Putamen (tissue), 1 donor: ENCODE data around the gene GATD1.

Experiments
- DNase-seq: peaks from one replicate; pipeline ENCODE4 v3.0.0-alpha.2; 2016; ENCODE audit warnings: low spot score

GATD1 gene, protein sequence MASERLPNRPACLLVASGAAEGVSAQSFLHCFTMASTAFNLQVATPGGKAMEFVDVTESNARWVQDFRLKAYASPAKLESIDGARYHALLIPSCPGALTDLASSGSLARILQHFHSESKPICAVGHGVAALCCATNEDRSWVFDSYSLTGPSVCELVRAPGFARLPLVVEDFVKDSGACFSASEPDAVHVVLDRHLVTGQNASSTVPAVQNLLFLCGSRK

DNA sequence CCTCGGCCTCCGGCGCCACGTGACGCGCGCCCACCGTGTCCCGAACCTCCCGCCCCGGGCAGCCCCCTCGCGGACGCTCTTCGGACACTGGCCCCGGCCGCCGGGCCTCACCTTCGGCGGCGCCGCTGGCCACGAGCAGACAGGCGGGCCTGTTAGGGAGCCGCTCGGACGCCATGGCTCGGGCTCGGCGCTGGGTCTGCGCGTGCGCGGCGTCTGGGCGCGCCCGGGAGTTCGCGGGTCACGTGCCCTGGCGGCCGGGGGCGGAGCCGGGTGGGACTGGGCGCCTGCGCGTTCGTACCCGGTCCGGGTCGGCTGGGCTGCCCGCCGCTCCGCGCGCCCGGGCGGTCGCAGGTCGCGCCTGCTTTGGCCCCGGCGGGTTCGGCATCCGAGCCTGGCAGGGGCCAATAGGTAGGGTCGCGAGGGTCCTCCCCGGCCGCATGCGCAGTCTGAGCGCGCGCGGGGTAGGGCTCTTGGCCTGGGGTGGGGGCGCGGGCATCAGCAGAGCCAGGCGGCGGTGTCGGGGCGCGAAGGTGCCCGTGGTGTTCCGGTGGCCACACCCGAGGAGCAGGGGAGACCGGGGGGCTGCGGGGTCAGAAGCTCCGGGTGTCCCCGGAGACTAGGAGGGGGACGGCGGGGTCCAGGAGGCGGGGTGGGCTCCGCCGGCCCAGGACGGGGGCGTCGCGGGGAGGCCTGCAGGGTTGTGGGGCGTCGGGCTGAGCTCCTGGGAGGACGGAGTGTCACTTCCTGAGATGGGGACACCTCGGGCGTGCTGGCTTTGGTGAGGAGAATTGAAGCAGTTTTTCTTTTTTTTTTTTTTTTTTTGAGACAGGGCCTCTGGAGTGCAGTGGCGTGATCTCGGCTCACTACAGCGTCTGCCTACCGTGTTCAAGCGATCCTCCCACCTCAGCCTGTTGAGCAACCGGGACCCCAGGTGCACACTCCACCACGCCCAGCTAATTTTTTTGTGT, at the start of gene GATD1:
GATD1 (minus strand) TSS at position 200 of the 968 bp plus-strand sequence; CDS start at position 175, 25 bp downstream.
- DNase-seq = peak; percentile 84

DNA sequence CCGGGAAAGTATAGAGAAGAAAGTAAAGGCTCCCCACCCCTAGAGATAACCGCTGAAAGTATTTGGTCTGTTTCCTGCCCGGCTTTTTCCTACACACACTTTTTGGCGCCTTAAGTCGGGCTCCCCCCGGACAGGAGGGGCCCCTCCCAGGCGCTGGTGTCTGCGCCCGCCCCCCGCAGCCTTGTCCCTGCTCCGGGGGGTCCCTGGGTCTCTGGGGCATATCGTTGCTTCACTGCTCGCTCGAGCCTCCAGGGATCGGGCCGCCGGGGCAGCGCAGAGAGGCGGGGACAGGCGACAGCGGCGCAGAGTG, 49.5 kb upstream of the GATD1 start:
- DNase-seq = no peak

DNA sequence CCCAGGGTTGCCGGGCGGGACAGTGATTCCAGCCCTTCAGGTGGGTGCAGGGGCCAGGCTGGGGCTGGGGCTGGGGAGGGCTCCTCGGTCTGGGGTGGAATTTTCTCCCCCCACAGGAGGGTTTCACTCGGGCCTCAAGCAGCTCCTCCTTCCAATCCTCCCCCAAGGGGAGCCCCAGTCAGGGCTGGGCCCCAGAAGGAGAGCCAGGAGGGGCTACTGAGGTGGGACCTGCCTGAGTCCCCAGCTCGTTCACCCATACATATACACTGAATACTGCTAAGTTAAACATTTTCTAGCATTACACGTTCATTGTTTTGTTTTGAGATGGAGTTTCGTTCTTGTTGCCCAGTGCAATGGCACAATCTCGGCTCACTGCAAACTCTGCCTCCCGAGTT, 48.9 kb upstream of the GATD1 start:
- no peak for DNase-seq

DNA sequence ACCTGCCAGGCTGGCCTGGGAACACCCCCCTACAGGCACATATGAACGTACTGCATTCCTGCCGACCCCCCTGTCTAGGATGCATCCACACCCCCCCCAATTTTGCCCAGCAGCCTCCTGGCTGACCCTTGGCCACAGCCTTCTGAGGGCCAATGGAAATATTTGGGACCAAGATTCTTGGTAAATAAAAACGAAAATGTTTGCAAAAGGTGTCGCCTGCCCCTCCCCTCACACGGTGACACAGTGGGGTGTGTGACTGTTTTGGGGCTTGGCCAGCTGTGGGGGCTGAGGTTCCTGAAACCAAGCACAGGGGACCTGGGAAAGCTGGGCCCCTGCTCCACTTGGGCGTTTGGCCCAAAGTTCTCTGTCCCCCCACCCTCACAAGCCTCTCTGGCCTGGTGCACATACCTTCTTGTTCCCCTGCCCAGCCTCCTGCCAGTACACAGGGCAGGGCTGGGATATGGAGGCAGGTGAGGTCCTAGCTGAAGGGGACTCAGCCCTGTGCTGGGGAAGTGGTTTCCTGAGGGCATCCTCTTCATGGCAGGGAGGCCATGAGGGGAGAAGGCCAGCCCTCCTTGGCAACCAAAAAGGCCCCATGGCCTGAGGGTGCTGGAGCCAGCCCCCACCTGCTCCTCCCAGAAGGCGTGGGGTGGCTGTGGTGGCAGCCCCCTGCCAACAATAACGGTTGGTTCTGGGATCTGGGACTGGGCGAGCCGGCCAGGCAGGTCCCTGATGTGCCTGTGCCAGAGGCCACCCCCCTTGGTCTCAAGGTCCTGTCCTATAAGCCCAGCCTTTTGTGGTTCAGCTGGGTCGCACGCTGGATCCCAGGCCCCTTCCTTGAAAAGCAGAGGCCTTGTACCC, 48.3 kb upstream of the GATD1 start:
- no peak for DNase-seq

DNA sequence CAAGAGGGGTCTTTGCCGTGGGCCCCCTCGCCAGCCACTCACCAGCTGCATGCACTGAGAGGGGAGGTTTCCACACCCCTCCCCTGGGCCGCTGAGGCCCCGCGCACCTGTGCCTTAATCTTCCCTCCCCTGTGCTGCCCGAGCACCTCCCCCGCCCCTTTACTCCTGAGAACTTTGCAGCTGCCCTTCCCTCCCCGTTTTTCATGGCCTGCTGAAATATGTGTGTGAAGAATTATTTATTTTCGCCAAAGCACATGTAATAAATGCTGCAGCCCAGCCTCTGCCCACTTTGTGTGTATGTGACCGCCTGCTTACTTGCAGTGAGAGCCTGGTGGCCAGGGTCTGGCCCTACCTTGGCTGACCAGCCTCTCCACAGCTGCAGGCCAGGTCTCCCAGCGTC, 47.7 kb upstream of the GATD1 start:
- DNase-seq = no peak

DNA sequence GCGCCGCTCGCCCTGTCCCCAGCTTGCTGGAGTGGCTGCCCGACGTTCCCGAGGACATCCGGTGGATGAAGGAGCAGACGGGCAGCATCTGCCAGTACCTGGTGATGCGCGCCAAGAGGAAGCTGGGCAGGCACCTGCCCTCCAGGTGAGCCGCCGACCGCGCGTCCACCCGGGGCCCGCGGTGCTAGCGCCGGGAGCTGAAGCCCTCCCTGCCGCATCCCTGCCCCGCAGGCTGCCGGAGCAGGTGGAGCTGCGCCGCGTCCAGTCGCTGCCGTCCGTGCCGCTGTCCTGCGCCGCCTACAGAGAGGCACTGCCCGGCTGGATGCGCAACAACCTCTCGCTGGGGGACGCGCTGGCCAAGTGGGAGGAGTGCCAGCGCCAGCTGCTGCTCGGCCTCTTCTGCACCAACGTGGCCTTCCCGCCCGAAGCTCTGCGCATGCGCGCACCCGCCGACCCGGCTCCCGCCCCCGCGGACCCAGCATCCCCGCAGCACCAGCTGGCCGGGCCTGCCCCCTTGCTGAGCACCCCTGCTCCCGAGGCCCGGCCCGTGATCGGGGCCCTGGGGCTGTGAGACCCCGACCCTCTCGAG, 47.1 kb upstream of the GATD1 start:
- no peak for DNase-seq

DNA sequence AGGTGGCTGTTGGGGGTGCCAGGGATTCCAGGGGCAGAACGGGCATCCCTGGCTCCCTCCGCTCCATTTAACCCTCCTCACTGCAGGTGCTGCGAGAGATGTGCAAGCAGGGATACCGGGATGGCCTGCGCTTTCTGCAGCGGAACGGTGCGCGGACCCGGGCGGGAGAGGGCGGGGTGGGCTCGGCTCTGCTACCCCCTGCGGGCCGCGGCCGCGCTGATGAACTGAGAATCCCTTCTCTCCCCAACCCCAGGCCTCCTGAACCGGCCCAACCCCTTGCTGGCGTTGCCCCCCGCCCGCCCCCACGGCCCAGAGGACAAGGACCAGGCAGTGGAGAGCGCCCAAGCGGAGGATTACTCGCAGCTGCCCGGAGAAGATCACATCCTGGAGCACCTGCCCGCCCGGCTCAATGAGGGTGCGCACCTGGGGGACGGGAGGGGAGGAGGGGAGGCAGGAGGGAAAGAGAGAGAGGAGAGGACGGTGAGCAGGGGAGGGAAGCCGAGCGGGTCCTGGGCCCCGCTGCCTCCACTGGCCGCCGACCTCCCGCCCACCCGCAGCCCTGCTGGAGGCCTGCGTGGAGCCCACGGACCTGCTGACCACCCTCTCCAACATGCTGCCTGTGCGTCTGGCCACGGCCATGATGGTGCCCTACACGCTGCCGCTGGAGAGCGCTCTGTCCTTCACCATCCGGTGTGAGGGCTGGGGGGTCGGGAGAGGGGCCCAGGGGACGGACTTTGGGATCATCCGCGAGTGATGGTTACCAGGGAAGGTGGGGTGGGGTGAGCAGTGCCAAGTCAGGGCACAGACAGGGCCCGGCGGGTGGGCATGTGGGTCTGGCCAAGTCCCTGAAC, 46.4 kb upstream of the GATD1 start:
- DNase-seq = no peak

DNA sequence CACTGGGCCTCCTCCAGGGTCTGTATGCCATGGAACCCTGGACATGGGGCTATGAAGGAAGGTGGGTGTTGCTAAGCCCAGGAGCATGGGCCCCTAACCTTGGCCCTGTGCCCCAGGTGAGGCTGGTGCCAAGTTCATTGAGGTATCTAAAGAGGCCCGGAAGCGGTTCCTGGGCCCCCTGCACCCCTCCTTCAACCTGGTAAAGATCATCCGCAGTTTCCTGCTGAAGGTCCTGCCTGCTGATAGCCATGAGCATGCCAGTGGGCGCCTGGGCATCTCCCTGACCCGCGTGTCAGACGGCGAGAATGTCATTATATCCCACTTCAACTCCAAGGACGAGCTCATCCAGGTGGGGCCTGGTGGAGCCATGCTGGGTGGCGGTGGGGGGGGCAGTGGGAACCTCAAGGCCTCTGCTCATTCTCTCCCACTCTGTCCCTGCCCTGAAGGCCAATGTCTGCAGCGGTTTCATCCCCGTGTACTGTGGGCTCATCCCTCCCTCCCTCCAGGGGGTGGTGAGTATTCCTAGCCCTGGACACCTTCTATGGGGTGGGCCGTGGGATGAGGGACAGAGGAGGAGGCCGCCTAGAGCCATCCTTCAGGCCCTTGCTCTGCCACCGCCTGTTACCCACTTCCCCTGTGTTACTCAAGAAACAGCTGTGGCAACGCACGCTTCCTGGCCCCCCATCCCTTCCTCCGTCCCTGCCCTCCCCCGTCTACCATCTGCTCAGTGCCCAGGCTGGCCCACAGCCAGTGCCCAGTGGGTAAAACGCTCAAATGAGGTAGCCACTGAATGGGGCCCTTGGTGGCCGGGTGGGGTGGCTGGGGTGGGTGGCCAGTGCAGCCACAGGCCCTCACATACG, 44.5 kb upstream of the GATD1 start:
- no peak for DNase-seq

DNA sequence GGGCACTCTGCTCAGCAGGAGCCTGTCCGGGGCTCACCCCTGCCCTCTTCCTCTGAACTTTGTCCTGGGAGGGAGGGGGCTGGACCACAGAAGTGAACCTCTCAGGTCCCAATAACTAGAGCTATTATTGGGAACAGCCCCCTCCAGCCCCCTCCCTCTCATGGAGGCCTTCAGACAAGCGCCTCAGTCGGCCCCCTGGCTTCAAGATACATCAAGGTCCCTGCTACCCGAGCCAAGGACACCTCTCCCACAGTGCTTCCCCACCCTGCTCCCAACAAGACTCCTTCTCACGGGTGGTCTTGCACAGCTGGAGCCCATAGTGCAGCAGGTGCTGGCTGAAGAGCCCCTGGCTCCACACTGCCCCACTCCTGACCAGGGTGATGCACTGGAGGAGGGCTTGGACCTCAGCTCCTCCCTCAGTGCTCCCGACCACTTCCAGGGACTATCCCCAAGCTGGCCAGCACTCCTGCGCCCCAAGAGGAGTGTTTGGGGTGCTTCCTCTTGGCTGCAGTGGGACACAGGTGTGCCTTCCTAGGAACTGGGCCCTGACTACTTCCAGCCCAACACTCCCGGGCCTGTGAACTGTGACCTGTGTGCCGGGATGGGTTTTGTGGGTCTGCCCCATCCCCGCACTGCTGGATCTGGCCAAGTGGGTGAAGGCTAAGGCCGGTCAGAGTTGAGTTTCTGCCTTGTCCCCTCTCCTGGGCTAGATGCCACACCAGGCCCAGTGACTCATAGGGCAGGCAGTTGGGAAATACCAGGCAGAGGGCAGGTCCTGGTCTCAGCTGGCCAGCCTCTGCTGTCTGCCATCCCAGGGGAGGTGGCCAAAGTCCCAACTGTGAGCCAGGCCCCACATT, 43.6 kb upstream of the GATD1 start:
- no peak for DNase-seq

DNA sequence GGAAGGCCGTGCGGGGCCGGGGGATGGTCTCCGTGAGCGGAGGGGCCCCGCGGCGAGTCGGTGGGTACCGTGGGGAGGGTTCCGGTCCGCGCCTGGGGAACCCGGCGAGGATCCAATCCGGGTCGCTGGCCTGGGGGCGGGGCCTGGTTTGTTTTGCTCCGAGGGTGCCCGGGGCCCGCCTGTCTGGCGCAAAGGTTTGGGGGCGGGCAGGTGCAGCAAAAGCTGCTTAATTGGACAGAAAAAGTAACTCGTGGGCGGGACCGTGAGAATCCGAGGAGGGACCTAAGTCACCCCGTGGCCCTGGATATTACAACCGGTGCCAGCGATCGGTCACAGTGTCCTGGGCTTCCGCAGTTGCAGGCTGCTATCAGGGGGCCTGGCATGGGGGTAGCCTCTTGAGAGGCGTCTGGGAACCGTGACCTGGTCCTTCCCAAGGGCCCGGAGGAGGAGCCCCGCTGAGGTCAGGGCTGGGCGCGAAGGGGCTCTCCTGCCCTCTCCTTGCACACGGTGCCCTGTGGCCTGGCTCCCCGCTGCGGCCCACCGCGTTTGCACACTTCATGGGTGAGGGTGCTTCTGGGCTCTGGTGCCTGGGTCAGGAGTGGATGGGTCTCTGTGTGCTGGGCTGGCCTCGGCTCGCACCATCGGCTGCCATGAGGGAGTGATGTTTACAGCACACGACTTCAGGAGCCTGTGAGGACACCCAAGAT, 42.8 kb upstream of the GATD1 start:
- peak; percentile 61 for DNase-seq

DNA sequence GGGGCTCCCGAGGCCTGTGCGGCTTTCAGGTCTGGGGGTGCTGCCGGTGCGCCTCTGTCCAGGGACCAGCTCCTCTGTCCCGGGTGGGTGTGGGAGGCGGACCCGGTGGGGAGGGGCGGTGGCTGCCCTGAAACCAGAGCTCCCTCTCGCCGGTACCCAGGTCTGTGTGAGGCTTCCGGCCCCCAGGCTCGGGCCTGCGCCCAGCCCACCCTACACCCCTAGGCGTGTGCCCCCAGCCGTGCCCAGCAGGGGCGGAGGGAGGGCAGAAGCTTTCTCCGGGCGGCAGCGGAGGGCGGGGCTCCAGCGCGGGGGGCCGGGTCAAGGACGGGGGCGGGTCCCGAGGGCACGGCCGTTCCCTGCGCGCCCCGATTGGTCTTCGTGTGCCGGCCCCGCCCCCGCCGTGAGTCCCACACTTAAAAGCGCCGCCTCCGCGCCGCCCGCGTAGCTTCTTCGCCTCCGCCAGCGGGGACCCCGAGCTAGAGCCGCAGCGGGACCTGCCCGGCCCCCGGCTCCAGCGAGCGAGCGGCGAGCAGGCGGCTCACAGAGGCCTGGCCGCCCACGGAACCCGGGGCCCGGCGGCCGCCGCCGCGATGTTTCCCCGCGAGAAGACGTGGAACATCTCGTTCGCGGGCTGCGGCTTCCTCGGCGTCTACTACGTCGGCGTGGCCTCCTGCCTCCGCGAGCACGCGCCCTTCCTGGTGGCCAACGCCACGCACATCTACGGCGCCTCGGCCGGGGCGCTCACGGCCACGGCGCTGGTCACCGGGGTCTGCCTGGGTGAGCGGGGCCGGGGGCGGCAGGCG, 42.0 kb upstream of the GATD1 start:
- DNase-seq = peak; percentile 90

DNA sequence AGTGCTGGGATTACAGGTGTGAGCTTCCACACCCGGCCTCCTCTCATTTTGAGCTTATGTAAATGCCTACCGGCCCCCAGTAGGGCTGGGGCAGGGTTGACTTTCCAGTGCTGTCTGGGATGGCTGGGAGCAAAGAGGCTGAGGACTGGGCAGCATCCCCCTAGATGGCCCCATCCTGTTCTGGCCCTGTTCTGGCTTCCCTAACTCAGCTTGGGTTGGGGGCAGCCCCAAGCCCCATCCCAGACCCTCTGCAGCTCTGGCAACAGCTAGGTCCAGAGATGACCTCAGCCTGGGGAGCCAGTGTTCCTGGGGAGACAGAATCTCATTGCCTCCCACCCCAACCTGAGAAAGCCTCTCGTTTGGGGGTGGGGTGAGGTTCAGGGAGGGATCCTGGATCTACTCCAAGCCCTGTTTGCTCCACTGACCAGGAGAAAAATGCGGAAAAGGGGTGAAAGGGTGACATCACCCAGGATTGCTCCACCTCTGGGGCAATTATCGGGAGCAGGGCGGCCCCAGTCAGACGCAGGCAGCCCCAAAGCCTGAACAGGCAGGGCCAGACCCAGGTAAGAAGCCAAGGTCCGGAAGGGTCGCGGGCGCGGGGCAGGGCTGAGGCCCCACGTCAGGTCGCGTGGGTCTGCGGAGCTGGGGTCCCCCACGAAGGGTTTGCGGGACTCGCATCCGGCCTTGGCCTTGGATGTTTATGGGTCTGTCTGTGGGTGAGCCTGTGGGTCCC, 41.3 kb upstream of the GATD1 start, which contains the start of gene PNPLA2:
PNPLA2 (plus strand) TSS at position 519 of the 733 bp plus-strand sequence. CDS start 805 bp downstream, outside the sequence.
- no peak for DNase-seq

DNA sequence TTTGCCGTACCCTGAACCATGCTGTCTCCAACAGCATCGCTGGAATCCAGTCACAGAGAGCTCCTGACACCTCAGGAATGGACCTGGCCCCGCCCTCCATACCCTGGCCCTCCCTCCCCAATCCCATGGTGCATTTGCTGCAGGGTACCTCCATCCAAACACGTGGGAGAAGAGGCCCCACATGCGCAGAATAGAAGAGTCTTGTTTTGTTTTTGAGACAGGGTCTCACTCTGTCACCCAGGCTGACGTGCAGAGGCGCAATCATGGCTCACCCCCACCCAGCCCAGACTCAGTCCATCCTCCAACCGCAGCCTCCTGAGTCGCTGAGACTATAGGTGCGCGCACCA, 39.1 kb upstream of the GATD1 start:
- DNase-seq = no peak

DNA sequence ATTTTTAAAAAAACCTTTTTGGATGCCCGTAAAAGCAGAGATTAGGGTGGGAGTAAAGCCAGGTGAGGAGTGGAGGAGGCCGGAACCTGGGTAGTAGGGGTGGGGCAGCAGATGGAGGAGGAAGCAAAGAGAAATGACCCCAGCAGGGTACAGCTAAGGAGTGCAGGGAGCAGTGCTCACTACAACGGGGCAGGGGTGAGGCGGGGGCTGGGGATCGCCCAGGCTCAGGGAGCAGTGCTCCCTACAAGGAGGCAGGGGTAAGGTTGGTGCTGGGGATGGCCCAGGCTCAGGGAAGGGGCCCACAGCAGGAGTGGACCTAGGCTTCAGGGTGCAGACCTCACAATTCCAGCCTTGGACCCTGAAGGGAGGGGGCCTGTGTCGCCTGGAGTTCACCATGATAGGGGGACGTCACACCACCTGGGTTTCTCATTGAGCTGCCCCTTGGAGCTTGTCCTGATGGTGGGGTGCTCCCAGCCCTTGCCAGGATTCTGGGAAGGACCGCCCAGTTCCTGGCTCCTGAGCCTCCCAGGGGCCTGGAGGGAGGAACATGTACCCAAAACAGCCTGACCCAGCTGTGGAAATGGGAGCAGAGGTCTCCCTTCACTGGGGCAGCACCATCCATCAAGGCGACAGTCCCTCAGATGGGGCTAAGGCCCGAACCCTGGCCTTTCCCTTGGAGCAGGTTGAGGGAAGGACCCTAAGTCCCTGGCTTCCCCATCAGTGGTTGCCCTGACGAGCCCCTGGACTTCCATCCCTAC, 38.6 kb upstream of the GATD1 start:
- DNase-seq = no peak

DNA sequence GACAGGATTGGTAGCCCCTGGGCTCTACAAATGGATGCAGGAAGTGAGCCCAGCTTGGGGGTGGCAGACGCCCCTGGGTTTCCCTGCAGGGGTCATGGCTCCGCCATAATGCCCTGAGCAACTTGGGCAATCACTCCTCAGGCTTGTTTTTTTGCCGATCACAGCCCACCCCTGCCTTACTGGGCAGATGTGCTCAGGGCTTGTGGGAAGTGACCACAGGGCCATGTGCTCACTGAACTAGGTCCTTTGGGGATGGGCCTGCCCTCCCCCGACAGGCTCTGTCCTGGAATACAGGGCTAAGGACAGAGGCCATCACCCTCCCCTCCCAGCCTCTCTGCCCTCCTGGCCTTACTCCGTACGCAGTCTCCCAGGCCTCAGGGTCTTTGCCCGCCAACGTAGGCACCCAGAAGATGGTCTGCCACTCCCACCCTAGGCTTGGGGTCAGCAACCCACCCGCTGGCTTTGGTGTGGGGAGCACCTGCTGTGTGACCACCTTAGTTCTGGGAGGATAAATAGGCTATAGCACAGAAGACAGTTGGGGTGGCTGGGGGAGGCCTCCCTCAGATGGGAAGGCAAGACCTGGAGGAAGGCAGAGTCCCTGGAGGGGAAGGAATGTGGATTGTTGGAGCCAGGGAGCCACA, 36.3 kb upstream of the GATD1 start:
- no peak for DNase-seq

DNA sequence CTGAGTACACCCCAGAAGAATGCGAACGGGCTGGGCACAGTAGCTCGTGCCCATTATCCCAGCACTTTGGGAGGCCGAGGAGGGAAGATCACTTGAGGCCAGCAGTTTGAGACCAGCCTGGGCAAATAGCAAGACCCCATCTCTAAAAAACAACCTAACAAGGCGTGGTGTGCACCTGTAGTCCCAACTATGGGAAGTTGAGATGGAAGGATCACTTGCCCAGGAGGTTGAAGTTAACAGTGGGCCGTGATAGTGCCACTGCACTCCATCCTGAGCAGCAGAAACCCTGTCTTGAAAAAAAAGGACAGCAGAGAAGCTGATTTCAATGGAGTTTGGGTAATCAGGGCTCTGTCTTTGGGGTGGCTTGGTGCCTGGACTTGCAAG, 35.8 kb upstream of the GATD1 start:
- DNase-seq = no peak
